Stimulated activated CD8-positive, alpha-beta memory T cell treated with anti-CD3 and anti-CD28 coated beads, Interleukin-2, amount 100 ng/mL, for 48 hours (primary cell): ENCODE measurements around the gene ATP2A2.
A peak's percentile ranks its signal among the peaks of the same experiment; 100 is the strongest.

ENCODE experiments used
- DNase-seq, 2 donors: peaks; one replicate each; pipeline ENCODE4 v3.0.0-alpha.2; 2020; ENCODE audit warnings: low read depth in 2 of 2

Gene ATP2A2

DNA sequence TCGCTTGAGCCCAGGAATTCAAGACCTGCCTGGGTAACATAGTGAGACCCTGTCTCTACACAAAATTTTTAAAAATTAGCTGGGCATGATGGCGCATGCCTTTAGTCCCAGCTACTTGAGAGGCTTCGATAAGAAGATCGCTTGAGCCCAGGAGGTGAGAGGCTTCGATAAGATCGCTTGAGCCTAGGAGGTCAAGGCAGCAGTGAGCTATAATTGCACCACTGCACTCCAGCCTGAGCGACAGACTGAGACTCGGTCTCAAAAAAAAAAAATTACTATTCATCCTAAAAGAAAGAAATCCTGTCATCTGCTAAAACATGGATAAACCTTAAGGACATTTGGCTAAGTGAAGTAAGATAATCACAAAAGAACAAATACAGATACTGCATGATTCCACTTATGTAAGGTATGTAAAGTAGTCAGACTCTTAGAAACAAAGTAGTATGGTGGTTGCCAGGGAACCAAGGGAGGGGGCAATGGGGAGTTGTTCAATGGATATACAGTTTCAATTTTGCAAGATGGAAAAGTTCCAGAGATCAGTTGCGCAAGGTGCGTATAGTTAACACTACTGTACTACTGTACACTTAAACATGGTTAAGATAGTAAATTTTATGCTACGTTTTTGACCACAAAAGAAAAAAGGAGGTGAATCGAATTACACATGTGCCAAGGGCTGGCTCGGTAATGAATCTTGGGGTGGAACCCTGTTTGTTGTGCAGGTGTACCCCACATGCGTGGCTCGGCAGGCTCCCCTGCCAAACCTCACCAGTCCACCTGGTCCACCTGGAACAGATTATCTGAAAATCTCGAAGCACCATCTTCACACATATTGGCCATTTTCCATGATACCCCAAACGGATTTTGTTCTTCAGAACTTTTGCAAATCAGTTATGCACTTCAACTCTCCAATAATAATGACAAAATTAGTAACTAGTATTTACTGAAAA, 18.3 kb upstream of the ATP2A2 start:
- DNase-seq, result no peak

GRCh38 chr12:110266381-110266960, 14.6 kb upstream of the ATP2A2 start:
- no peak for DNase-seq

DNA sequence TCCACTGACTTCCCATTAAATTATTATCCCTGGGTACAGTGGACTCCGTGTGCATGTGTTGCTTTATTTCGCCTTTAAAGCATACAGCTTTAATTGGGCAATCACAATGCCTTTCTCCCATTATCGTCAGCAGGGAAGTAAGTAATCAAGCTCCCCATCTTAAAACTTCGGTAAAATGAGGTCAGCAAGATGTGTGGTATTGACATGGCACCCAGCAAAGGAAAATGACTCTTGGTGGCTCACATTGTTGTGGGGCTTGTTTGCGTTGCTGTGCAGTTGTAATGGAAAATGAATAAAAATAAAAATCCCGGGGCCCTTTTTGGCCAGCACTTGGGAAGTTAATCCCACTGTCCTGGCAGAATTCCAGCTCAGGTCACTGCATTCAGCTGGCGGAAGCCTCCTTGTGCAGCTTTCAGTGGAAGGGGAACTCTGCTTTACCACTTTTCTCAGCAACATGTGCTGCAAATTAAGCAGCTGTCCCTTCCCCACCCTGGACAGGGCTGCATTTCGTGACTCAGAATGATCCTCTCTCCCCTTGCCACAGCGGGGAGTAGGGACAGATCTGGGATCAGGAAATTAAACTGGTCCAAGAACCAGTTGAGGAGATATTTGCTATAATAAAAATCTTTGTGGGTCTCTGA, 13.9 kb upstream of the ATP2A2 start:
- no peak for DNase-seq

- DNase-seq, result no peak
These were observed 11.4 kb upstream of the ATP2A2 start for GRCh38 chr12:110269622-110270124.

GRCh38 chr12:110270125-110270962, 10.7 kb upstream of the ATP2A2 start:
- no peak for DNase-seq

- DNase-seq, result no peak
These were observed 10.0 kb upstream of the ATP2A2 start for GRCh38 chr12:110271015-110271414.

GRCh38 chr12:110277530-110278254, 3.4 kb upstream of the ATP2A2 start:
- DNase-seq, result no peak

GRCh38 chr12:110278255-110278536, 2.9 kb upstream of the ATP2A2 start:
- DNase-seq, result no peak

- no peak for DNase-seq
These were observed 1.3 kb upstream of the ATP2A2 start for GRCh38 chr12:110279566-110280375.

DNA sequence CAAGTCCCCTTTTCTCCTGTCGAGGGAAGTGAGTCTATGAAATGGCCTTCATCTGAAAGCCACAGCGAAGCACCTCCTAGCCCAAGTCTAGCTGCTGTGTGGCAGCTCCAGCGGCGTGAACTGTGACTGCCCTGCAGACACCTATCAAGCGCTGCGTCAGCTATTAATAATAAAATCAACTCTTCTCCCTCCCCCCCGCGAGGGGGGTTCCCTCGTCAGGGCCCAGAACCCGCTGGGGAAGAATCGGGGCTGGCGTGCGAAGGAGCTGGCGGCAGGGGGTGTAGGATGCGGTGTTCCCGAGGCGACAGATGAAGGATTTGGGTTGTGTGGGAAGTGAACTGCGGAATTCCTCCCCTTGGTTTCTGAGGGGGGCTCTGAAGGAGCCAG, 662 bp upstream of the ATP2A2 start:
- peak in 1 of 2 donors; percentile 30 for DNase-seq

GRCh38 chr12:110281549-110282299, 677 bp downstream of the ATP2A2 start:
- peak; percentile 22 to 30 for DNase-seq

DNA sequence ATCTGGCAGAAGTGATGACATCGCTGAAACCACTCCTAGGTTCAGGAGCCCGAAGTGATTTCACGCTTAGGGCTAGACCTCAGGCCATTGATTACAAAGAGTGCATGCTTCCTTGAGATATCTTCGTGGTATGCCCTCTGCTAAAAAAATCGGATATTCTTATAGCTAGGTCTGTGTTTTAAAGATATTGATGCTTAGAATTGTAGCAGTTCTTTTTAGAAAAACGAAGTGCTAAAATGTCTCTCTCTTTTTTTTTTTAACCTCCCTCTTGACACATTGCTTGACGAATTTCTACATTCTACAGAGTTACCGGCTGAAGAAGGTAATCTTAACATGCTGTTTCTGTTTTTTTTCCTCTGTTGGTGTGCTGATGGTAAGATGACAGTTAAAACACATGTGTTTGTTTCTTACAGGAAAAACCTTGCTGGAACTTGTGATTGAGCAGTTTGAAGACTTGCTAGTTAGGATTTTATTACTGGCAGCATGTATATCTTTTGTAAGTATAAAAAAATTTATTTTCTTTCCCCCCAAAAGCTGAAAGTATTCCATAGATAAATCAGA, 1.3 kb downstream of the ATP2A2 start:
- no peak for DNase-seq

- no peak for DNase-seq
These were observed 2.1 kb downstream of the ATP2A2 start for GRCh38 chr12:110282956-110283817.

GRCh38 chr12:110284597-110284996, 3.5 kb downstream of the ATP2A2 start:
- DNase-seq, result no peak

DNA sequence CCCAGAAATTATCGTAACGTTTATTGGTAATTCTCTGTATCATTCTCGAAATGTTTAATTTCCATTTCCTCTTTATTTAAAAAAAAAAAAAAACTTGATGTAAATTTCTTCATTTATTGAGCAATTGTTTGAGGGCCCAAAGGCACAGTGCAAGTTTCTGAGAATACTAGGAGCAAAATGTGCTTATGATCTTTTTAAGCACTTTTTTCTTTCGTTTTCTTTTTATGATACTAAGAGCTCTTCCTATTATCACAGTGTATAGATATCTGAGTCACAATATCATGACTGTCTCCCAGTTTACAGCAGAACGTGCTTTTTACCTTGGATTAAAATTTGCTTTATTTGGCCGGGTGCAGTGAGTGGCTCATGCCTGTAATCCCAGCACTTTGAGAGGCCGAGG, 5.6 kb downstream of the ATP2A2 start:
- no peak for DNase-seq

DNA sequence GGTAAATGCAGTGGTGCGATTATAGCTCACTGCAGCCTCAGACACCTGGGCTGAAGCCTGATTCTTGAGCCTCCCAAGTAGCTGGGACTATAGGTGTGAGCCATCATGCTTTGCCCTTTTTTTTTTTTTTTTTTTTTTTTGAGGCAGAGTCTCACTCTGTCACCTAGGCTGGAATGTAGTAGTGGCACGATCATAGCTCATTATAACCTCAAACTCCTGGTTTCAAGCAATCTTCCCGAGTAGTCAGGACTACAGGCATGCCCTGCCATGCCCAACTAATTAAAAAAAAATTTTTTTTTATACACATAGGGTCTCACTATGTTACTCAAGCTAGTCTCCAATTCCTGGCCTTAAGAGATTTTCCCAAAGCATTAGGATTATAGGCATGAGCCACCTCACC, 6.9 kb downstream of the ATP2A2 start:
- no peak for DNase-seq

- DNase-seq, result no peak
These were observed 8.1 kb downstream of the ATP2A2 start for GRCh38 chr12:110289044-110289710.

GRCh38 chr12:110289711-110290078, 8.6 kb downstream of the ATP2A2 start:
- DNase-seq, result no peak
